HG03060 (cell line): ENCODE measurements around the gene OVCH2.
"Not testable (repeated sequence)": the region's sequence is repeated elsewhere in the genome, so short reads cannot be mapped to it uniquely, and the experiment has no call there.

Experiments
- ATAC-seq: cut with Tn5 transposase; IDR thresholded peaks from one replicate; pipeline ENCODE4 v1.9.1; 2021; ENCODE audit warnings: low read depth, moderate number of reproducible peaks; ENCODE audit not compliant: unreplicated experiment

OVCH2 gene

GRCh38 chr11:7672276-7672959 is 33.9 kb downstream of the OVCH2 start:
- no peak for ATAC-seq

DNA sequence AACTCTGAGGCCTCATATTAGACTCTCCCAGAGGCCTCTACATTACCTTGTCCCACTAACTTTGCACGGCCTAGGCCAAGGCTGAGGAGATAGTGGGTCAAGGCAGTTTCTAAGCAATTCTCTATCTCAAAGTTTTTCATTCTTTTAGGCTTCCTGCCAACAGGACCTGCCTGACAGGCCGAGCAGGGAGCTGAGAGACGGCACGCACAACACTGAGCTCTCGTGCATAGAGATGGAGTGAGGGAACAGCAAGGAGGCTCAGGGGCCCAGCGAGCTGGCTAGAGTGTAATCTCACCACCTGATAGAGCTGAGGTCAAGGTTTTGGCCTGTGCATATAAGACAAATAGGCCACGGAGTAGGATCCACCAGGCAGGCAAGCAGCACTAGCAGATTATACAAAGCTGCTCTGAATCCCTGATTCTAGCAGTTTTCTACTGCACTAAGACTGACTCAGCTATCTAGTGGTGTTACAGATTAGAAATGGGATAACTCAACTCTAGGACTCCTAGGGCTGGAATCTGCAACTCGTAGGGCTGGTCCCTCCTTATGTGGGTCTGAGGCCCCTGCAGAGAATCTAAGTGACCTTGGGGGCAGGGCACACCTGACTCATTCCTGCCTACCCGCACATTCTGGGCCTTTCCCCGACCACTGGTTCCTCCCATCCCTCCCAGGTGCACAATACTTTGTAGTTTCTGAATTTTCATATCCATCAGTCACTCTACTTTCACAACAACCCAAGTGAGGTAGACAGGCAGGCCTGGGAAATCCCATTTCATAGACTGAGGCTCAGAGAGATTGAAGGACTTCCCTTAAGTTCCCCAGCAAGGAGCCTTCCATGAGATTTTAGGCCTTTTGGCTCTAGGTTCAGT is 34.7 kb downstream of the OVCH2 start:
- no peak for ATAC-seq

GRCh38 chr11:7670641-7671040 is 35.6 kb downstream of the OVCH2 start:
- no peak for ATAC-seq

DNA sequence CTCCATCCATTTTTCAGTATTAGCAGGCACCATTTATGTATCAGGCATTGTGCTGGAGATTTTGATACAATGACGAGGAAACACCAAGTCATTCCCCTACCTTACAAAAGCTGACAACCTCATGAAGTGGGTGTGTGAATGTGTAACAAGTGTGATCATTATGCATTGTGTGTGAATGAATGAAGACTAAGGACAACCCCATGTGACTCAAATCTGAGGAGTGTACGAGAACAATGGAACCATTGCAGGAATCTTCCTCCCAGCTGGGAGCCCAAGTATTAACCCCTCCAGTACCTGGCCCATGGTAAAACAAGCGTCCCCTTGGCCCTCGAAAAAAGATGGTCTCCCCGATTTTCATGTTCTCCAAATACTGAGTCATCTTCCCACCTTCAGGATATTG is 37.4 kb downstream of the OVCH2 start:
- ATAC-seq: no peak

DNA sequence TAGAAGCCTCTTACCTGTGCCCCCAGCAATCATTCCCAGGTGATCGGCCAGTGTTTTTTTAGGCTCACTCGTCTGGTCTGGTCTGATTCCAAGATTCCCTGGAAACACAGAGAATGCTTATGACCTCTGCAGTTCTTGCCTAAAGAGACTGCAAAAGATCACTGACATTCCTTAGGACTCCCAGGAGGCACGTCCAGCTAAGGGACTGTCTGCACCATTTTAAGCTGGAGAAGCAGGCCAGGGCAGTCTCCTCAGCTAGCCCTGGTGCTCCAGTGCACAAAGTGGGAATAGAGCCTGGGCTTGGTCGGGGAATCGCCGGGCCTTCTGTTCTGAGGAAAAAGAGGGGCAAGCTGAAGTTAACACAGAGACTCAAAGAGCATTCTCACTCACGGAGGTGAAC is 37.8 kb downstream of the OVCH2 start:
- ATAC-seq: no peak

DNA sequence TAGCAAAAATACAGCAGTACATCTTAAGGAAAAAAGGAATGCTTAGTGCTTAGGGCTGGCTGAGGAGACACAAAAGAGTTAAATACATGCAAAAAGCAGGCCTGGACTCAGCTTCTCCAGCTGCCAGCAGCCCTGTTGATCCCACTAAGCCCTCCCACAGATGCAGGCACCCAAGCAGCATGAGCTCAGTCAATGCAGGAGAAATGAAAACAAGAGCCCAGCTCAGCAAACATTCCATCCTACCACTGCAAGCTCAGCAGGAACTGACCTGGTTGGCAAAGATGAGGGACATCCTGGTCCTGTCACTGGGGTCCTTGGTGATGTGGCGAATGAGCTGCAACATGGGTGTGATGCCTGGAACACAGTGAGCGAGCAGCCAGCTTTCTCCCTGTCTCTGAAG is 38.8 kb downstream of the OVCH2 start:
- ATAC-seq: no peak

DNA sequence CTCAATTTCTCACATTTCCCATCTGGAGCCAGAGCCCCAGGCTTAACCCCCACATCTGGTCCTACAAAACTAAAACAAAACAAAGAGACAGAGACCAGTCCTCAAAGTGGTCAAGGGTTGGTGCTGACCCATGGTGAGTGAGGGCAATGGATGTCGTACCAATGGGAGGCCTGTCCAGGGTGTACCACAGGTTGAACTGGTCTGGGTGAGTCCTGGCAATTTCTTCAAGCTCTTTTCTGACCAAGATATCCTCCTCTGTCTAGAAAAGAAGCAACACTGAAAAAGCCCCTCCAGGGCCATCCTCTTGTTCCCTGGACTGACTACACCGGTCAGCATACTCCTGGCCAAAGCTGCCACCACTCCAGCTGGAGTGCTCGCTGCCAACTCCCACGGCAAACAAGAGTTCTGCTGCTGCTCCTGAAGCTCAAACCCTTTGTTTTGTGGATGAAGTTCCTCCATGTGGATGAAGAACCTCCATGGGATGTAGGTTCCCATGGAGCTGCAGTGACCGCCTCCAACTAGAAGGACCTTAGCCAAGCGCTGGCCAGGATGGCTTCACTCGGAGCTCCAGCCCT is 39.9 kb downstream of the OVCH2 start:
- ATAC-seq: no peak

- peak; percentile 91 for ATAC-seq
Observed at GRCh38 chr11:7665473-7666291, 40.6 kb downstream of the OVCH2 start.

- ATAC-seq: no peak
Observed at GRCh38 chr11:7664867-7665266, 41.4 kb downstream of the OVCH2 start.

DNA sequence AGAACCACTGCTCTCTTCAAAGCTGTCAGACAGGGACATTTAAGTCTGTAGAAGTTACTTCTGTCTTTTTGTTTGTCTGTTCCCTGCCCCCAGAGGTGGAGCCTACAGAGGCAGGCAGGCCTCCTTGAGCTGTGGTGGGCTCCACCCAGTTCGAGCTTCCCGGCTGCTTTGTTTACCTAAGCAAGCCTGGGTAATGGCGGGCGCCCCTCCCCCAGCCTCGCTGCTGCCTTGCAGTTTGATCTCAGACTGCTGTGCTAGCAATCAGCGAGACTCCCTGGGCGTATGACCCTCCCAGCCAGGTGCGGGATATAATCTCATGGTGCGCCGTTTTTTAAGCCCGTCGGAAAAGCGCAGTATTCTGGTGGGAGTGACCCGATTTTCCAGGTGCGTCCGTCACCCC is 42.7 kb downstream of the OVCH2 start:
- ATAC-seq: not testable (repeated sequence)

DNA sequence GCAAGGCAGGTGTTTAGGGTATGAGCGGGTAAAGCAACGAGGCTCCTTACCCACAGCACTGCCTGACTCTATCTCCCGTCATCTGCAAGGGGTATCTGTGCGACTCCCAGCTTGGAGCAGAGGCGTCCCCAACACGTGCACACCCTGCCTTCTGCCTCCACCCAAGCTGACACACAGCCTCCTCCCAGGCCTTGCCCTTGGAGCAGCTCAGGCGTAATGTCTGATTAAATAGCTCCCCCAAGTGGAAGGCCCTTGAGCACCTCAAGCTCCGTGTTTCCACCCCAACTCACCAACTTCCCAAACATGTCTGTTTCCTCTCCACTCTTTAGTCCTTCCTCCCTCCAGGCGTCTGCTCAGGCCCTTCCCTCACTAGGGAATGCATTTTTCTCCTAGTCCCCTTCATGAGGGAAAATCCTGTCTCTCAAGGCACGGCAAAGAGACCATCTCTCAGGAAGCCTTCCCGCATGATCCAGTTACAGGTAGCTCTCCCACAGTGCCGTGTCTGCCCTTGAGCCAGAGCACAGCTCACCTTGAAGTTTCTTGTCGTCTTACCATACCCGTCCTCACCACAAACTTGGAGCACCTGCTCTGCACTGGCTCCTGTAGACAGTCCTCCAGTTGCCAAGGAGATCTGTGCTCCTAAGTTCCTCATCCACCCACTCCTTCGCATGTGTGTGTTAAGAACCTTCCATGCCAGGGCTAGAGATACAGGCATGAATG is 48.8 kb downstream of the OVCH2 start:
- no peak for ATAC-seq

DNA sequence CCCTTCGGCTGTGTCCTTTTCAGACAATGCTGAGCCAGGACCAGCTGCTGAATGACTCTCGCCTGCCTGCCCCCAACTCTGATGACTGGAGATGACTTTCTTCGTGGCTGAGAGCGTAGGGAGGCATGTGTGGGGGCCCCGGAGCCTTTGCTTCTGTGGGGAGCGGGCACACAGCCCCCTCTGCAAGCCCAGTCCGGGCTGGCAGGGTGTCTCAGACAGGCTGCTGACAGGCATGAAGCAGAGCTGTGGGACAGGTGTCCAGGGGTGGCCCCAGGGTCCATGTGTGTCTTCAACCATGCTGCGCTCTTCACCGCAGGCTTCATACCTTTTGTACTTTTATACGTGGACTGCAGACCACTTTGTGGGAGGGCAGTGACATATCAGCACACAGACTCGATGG is 49.6 kb downstream of the OVCH2 start:
- no peak for ATAC-seq

DNA sequence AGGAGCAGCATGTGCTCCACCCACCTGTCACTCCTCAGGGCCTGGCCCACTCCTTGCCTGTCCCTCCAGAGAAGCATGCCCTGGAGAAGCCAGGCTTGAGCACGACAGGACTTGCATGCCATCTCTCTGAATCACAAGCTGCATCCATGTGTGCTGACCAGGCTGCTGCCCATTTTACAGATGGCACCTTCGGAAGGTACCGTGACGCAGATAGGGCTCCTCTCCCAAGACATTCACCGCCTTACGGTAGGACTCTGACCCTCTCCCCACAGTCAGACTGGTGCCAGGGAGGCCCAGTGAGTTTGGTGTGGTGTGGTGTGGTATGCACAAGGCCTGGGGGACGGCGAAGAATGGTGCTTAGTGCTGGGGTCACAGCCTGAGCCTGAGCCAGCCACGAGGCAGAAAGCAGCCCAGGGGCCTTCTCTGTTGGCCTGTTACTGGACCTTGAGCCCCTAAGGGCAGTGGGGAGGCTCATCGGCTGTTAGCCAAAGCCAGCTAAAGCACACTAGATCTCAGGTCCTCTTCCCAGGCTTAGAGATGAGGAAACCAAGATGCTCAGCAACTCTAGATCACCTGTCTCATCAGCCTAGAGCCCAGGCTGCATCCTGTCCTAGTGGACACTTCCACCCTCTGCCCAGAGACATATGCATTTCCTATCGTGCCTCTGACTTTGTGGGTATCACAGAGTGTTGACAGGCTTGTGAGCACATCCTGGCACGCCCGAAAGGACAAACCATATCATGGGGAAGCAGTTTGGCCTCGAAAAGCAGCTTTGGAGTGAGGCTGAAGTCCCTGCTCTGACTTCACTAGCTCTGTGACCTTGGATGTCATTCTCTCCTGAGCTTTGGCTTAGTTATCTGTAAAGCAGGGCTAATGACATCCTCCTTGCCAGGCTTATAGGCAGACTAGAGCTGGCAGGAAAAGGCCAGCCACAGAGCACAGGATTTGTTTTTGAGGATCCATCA is 50.7 kb downstream of the OVCH2 start:
- ATAC-seq: no peak

GRCh38 chr11:7654195-7654705 is 52.0 kb downstream of the OVCH2 start:
- ATAC-seq: no peak

- no peak for ATAC-seq
Observed at GRCh38 chr11:7651700-7652099, 54.6 kb downstream of the OVCH2 start.

DNA sequence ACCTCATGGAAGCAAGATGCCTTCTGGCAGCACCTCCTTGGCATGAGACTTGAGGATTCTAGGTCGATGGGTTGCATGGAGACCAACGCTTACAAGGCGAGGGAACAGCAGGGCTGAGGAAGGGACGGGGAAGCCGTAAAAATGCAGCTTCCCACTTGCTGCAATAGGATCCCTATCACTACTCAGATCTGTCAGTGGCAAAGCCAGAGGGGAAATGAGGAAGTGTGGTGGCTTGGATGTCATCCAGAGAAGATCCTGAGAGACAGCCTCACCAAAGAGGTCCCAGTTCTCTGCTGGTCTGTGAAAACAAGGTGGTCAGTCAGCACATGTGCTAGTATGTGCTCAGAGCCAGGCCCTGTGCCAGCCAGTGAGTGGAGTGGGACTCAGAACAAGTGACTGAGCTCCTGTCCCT is 55.1 kb downstream of the OVCH2 start:
- ATAC-seq: no peak

DNA sequence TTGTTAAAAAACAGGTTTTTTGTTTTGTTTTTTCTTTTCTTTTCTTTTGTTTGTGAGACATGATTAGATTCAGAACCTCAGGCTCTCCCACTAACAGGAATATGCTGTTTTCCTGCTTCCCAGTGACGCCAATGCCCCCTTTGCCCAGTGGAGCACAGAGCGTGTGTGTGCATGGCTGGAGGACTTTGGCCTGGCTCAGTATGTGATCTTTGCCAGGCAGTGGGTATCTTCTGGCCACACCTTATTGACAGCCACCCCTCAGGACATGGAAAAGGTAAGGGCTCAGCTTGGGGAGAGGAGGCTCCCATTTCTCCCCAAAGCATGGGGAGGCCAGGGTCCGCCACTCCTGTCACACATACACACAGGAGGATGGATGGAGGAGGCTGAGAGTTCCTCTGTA is 58.0 kb downstream of the OVCH2 start:
- no peak for ATAC-seq

GRCh38 chr11:7646866-7647265 is 59.4 kb downstream of the OVCH2 start:
- ATAC-seq: no peak

DNA sequence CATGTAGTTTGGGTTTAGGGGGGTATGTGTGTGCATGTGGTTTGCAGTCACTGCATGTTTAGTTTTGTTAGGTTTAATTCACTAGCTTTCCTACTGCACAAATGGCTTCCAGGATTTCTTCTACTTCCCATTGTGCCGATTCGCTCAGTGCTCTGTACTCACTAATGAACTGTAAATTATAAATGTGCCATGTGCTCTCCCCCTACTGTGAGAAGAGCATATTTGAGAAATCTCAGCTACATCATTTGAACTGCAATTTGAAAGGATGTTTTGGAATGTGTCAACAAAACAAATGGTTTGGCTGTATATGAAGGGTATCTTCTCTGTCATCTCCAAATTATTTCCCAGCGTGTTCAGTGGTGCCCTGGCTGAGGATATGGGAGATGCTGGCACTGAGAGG is 61.1 kb downstream of the OVCH2 start:
- no peak for ATAC-seq
